Panc1 (cell line): ENCODE measurements around the gene PPP1R9B. TPM values are rescaled to one million over a fixed set of nuclear protein-coding genes. Genes with fewer than 3 reads are reported as not detected.

ENCODE experiments used
- ATAC-seq: fragments of 200-7000 bp; cut with Tn5 transposase; 2 replicates; pipeline ENCODE4 v1.9.1; 2020; ENCODE audit warnings: mild to moderate bottlenecking, moderate library complexity
- BruUV-seq: library from RNA; stranded (reverse); fragments of 400-500 nt; replicated peaks from 2 replicates; lab custom pipeline; 2021; lab: Mats Ljungman, UMichigan
- CTCF ChIA-PET: fragments of 300-600 bp; sonication (Branson Sonifier 250); formaldehyde crosslinking; loops from one replicate; lab custom pipeline; 2022; ENCODE audit warnings: antibody characterized with exemption; lab: Charles Lee
- POLR2A ChIA-PET: fragments of 300-600 bp; sonication (Branson Sonifier 250); formaldehyde crosslinking; loops from one replicate; lab custom pipeline; 2022; ENCODE audit warnings: antibody characterized with exemption; lab: Charles Lee
- DNase-seq: peaks from one replicate; pipeline ENCODE4 v3.0.0-alpha.2; 2010; ENCODE audit warnings: low read depth, low spot score
- H3K27ac ChIP-seq: 2 replicates; pipeline ENCODE4 v1.5.1; 2011; ENCODE audit warnings: mild to moderate bottlenecking, low read length, inconsistent platforms
- H3K27me3 ChIP-seq: fragments of 200-500 bp; sonication (Bioruptor generic); 2 replicates; pipeline ENCODE4 v1.6.0; 2014; ENCODE audit warnings: low read length, inconsistent platforms; ENCODE audit not compliant: control insufficient read depth, insufficient read depth
- H3K36me3 ChIP-seq: fragments of 200-500 bp; sonication (Bioruptor generic); 2 replicates; pipeline ENCODE4 v1.5.1; 2014; ENCODE audit warnings: inconsistent platforms, mild to moderate bottlenecking, low read length, moderate library complexity; ENCODE audit not compliant: control insufficient read depth, insufficient read depth
- H3K4me1 ChIP-seq: 2 replicates; pipeline ENCODE4 v1.5.1; 2011; ENCODE audit warnings: inconsistent platforms, mild to moderate bottlenecking, low read length, moderate library complexity; ENCODE audit not compliant: control insufficient read depth, insufficient read depth
- H3K4me3 ChIP-seq, 2 experiments: 2 replicates each; pipeline ENCODE4 v1.5.1; 2011 to 2012; ENCODE audit warnings: low read depth in 2 of 2, low read length in 2 of 2, mild to moderate bottlenecking in 2 of 2, inconsistent platforms in 1 of 2, moderate library complexity in 1 of 2
- H3K9me3 ChIP-seq: fragments of 200-500 bp; sonication (Bioruptor generic); 2 replicates; pipeline ENCODE4 v1.5.1; 2014; ENCODE audit warnings: low read depth, mild to moderate bottlenecking, inconsistent platforms, low read length, moderate library complexity; ENCODE audit not compliant: control insufficient read depth, insufficient read depth
- CTCF ChIP-seq: fragments of 450-650 bp; IDR thresholded peaks from 2 replicates; pipeline ENCODE4 v1.5.1; 2017; ENCODE audit warnings: mild to moderate bottlenecking
- POLR2AphosphoS5 ChIP-seq: IDR thresholded peaks from 2 replicates; pipeline ENCODE4 v1.6.1; 2012; ENCODE audit warnings: mild to moderate bottlenecking, low read depth, low read length, moderate library complexity
- REST ChIP-seq, 2 experiments: IDR thresholded peaks; 2 replicates each; pipeline ENCODE4 v1.6.1; 2011 to 2012; ENCODE audit warnings: low read depth in 2 of 2, control low read depth in 1 of 2, low read length in 1 of 2, mild to moderate bottlenecking in 1 of 2, moderate library complexity in 1 of 2; ENCODE audit not compliant: insufficient read depth in 1 of 2
- SIN3A ChIP-seq: IDR thresholded peaks from 2 replicates; pipeline ENCODE4 v1.6.1; 2012; ENCODE audit warnings: low read depth, mild to moderate bottlenecking, low read length, moderate library complexity, borderline replicate concordance; ENCODE audit not compliant: insufficient read depth
- TCF7L2 ChIP-seq: IDR thresholded peaks from 2 replicates; pipeline ENCODE4 v1.6.1; 2011; ENCODE audit warnings: mild to moderate bottlenecking, low read depth, low read length, inconsistent platforms
- in situ Hi-C: cut with HindIII; loops from 2 replicates; pipeline ENCODE4 v1.10.0; 2016; ENCODE audit warnings: low sequenced_read_pairs, low pct_unique_long_range_greater_than_20kb
- intact Hi-C: fragments of 100-400 bp; cut with micrococcal nuclease; formaldehyde crosslinking; loops from one replicate; pipeline ENCODE4 v1.10.0; 2022; ENCODE audit not compliant: unreplicated experiment
- total RNA-seq: library from RNA; stranded (reverse); gene quantifications from one replicate; pipeline ENCODE4 v1.2.1, GENCODE V29; 2021; ENCODE audit not compliant: unreplicated experiment

PPP1R9B gene
- total RNA-seq, 1 experiment from 2014 or later, result 114 TPM

DNA sequence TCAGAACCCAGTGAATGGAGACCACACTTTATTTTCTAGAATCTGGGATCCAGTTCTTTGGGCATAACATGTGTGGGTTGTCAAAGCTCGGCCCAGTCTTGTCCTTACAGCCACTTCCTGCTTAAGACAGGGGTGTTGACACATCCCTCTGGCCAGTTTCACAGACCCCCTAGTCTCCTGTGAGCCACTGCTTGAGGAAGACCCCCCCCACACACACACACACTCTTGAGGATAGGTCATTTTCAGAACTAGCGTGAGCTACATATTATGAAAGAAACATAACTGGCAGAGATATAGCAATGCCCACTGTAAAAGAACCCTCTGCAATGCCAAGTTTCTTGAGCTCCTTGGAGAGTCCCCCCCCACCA lies 58.6 kb downstream of the PPP1R9B start:
- no peak overlapping the region for H3K4me3 ChIP-seq
- no peaks in the 10 kb centered on the region for H3K27me3 ChIP-seq
- TF ChIP-seq POLR2AphosphoS5, result no peak
- no peak for TF ChIP-seq REST (IDR thresholded peaks at IDR 0.05; ENCODE audit: insufficient read depth in 1 of 2, low read depth in 2 of 2, low read length in 1 of 2)
- TF ChIP-seq SIN3A, result no peak
- TF ChIP-seq TCF7L2, result no peak
- TF ChIP-seq CTCF, result no peak
- peaks cover 2% of the 10 kb centered on the region; the same call in 1 of the 2 replicates for H3K36me3 ChIP-seq
- DNase-seq, result no peak
- POLR2A ChIA-PET, result interaction anchor here (0.6 kb wide), 1 partner anchor 90 kb away, joined by 9 read pairs; no protein-coding TSS in a partner anchor
- peaks cover 36% of the 10 kb centered on the region for H3K4me1 ChIP-seq
- H3K27ac ChIP-seq, result peak overlapping the region; percentile 41; the same call in 1 of the 2 replicates
- ATAC-seq, result no peak
- CTCF ChIA-PET, result interaction anchor here (0.6 to 2.7 kb wide), 4 partner anchors 12 to 44 kb away, joined by 3 to 12 read pairs (median 8); no protein-coding TSS in a partner anchor
- no TSS peak for BruUV-seq
- in situ Hi-C loops, result no loop called here
- no peaks in the 10 kb centered on the region for H3K9me3 ChIP-seq
- intact Hi-C loops, result no loop called here

DNA sequence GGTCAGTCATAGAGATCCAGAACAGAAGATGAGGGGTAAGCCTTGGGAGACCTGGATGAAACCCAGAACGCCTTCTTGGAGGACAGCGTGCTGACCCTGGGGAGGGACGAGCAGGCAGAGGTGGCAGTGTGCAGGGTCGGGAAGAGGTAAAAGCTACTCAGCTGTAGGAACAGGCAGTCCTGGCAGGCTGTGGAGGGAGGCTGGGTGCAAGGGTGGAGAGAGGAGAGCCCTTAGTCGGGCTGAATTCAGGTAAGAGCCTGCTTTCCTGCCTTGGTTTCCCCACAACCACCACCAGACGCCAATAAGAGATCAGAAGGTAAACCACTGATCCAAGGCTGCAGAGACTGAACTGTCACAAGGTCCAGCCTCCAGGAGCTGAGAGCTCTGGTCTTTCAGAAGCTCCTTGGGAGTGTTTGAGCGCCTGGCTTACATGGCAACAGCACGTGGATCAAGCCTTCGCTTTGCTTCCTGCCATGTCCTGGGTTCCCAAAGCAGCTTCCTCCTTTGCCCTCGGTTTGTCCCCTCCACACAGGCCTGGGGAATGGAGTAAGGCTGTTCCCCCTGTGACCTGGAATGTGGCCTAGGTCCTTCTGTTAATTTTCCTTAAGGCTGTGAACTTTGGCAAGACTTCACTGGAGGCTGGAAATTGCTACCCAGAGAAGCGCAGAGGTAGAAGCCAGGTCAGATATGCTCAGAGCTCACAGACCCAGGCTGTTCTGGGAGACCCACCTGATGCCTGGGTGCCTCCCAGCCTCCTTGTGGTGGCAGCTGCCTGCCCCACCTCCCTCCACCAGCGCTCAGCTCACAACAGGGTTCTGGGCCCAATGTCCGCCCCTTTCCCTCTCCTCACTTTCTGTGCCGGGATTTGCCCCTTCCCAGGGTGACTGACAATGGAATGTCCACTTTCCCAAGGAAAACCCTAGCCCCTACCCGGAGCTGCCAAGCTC lies 59.2 kb downstream of the PPP1R9B start:
- POLR2A ChIA-PET, result no interaction called here
- no peak for TF ChIP-seq SIN3A
- TF ChIP-seq POLR2AphosphoS5, result peak; percentile 73
- peak overlapping the region; percentile 41 for H3K27ac ChIP-seq

More for the DNA sequence above, 59.2 kb downstream of the PPP1R9B start:
- Histone ChIP-seq H3K36me3 (peaks cover 2% of the 10 kb centered on the region; the same call in 1 of the 2 replicates), H3K27me3 (no peaks in the 10 kb centered on the region), H3K4me3 (no peak overlapping the region), H3K9me3 (no peaks in the 10 kb centered on the region), H3K4me1 (peaks cover 36% of the 10 kb centered on the region)
- in situ Hi-C loops, result no loop called here
- no TSS peak for BruUV-seq
- intact Hi-C loops, result no loop called here
- no peak for DNase-seq
- no peak for ATAC-seq
- CTCF ChIA-PET, result interaction anchor here (0.5 to 1.0 kb wide), 2 partner anchors 11 to 17 kb away, joined by 3 to 4 read pairs; no protein-coding TSS in a partner anchor
